ENCODE results near the gene DCHS2. TPM values are rescaled to one million over a fixed set of nuclear protein-coding genes. Genes with fewer than 3 reads are reported as not detected.

The DCHS2 gene
- polyA plus RNA-seq, 3 donors, result not detected

DNA sequence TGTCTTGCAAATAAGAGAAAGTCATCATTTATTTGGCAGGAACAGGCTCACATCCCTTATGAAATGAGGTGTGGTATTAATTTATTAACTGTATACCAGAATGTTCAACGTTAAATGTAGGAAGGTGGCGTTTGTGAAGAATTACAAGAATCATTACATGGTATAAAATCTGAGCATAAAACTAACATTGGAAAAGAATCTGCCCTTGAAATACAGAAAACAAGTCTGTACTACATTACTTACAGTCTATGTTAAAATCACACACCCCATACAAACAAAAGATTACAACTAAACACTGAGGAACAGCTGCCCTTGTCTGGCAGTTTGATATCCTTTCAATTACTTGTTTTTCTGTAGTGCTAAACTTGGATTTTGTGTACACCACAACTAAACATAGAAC is 131.1 kb downstream of the DCHS2 start:
- peaks cover 0 to 1% (median 0%) of the 10 kb centered on the region in 3 donors for H3K27me3 Mint-ChIP-seq (ENCODE audit: low read depth in 3 of 3)
- TF ChIP-seq, protein P1, sequence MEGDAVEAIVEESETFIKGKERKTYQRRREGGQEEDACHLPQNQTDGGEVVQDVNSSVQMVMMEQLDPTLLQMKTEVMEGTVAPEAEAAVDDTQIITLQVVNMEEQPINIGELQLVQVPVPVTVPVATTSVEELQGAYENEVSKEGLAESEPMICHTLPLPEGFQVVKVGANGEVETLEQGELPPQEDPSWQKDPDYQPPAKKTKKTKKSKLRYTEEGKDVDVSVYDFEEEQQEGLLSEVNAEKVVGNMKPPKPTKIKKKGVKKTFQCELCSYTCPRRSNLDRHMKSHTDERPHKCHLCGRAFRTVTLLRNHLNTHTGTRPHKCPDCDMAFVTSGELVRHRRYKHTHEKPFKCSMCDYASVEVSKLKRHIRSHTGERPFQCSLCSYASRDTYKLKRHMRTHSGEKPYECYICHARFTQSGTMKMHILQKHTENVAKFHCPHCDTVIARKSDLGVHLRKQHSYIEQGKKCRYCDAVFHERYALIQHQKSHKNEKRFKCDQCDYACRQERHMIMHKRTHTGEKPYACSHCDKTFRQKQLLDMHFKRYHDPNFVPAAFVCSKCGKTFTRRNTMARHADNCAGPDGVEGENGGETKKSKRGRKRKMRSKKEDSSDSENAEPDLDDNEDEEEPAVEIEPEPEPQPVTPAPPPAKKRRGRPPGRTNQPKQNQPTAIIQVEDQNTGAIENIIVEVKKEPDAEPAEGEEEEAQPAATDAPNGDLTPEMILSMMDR (IDR thresholded peaks at IDR 0.05), result no peak
- H3K4me1 Mint-ChIP-seq, result no peaks in the 10 kb centered on the region
- H3K27ac Mint-ChIP-seq, result no peak overlapping the region
- Histone ChIP-seq H3K4me1 (ENCODE audit: control insufficient read depth in 1 of 2, insufficient read depth in 2 of 2, low read length in 2 of 2) (no peaks in the 10 kb centered on the region), H3K36me3 (replicated peaks in 1 of 2; ENCODE audit: control insufficient read depth in 1 of 2, insufficient read depth in 2 of 2, low read length in 2 of 2) (no peaks in the 10 kb centered on the region), H3K4me2 (replicated peaks; ENCODE audit: extremely low read depth, low read length, poor library complexity, severe bottlenecking) (no peak overlapping the region), H3K4me3 (replicated peaks in 1 of 3; ENCODE audit: low read depth in 2 of 3, low read length in 3 of 3) (no peak overlapping the region), H4K20me1 (ENCODE audit: insufficient read depth, low read length) (no peaks in the 10 kb centered on the region), H3K79me2 (ENCODE audit: insufficient read depth, low read length) (no peaks in the 10 kb centered on the region), H3K9me3 (replicated peaks in 1 of 2; ENCODE audit: control insufficient read depth in 1 of 2, insufficient read depth in 1 of 2, low read length in 2 of 2) (no peaks in the 10 kb centered on the region), H3K27me3 (ENCODE audit: control insufficient read depth in 2 of 2, insufficient read depth in 2 of 2, low read length in 2 of 2) (no peaks in the 10 kb centered on the region), H3K27ac (ENCODE audit: low read depth in 1 of 2, low read length in 2 of 2) (no peak overlapping the region), H3K9ac (ENCODE audit: insufficient read depth, low read length, poor library complexity, severe bottlenecking) (no peak overlapping the region), H2AFZ (ENCODE audit: insufficient read depth, low read depth, low read length, poor library complexity, severe bottlenecking) (no peak overlapping the region)
- H3K9me3 Mint-ChIP-seq, result no peaks in the 10 kb centered on the region
- no peak overlapping the region for H3K4me3 Mint-ChIP-seq
- no CpG with 5 or more reads among the region's 2 CpGs for WGBS (ENCODE audit: insufficient coverage)
- intact Hi-C loops (cut with micrococcal nuclease), result no loop called here
- H3K36me3 Mint-ChIP-seq, result no peaks in the 10 kb centered on the region
- no peak for DNase-seq

DNA sequence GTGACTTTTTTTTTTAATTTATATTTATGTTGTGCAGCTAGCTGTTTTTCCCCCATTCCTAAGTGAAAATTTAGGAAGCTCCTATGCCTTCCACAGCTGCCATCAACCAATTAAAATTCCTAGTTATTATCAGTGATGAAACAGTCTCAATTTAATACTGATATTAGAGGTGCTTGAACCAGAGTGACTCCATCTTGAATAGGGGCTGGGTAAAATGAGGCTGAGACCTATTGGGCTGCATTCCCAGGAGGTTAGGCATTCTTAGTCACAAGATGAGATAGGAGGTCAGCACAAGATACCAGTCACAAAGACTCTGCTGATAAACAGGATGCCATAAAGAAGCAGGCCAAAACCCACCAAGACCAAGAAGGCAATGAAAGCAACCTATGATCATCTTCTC is 136.7 kb downstream of the DCHS2 start:
- intact Hi-C loops (cut with micrococcal nuclease), result no loop called here
- H3K4me1 Mint-ChIP-seq, result no peaks in the 10 kb centered on the region
- Histone ChIP-seq H3K4me1 (ENCODE audit: control insufficient read depth in 1 of 2, insufficient read depth in 2 of 2, low read length in 2 of 2) (no peaks in the 10 kb centered on the region), H3K27me3 (ENCODE audit: control insufficient read depth in 2 of 2, insufficient read depth in 2 of 2, low read length in 2 of 2) (no peaks in the 10 kb centered on the region), H3K36me3 (replicated peaks in 1 of 2; ENCODE audit: control insufficient read depth in 1 of 2, insufficient read depth in 2 of 2, low read length in 2 of 2) (no peaks in the 10 kb centered on the region), H2AFZ (ENCODE audit: insufficient read depth, low read depth, low read length, poor library complexity, severe bottlenecking) (no peak overlapping the region), H3K79me2 (ENCODE audit: insufficient read depth, low read length) (no peaks in the 10 kb centered on the region), H3K27ac (ENCODE audit: low read depth in 1 of 2, low read length in 2 of 2) (no peak overlapping the region), H3K9me3 (replicated peaks in 1 of 2; ENCODE audit: control insufficient read depth in 1 of 2, insufficient read depth in 1 of 2, low read length in 2 of 2) (no peaks in the 10 kb centered on the region), H3K9ac (ENCODE audit: insufficient read depth, low read length, poor library complexity, severe bottlenecking) (no peak overlapping the region), H3K4me3 (replicated peaks in 1 of 3; ENCODE audit: low read depth in 2 of 3, low read length in 3 of 3) (no peak overlapping the region), H4K20me1 (ENCODE audit: insufficient read depth, low read length) (no peaks in the 10 kb centered on the region), H3K4me2 (replicated peaks; ENCODE audit: extremely low read depth, low read length, poor library complexity, severe bottlenecking) (no peak overlapping the region)
- H3K27me3 Mint-ChIP-seq (ENCODE audit: low read depth in 3 of 3), result peaks cover 0 to 6% (median 1%) of the 10 kb centered on the region in 3 donors
- H3K36me3 Mint-ChIP-seq, result no peaks in the 10 kb centered on the region
- no peak for DNase-seq
- no peak overlapping the region for H3K27ac Mint-ChIP-seq
- no peaks in the 10 kb centered on the region for H3K9me3 Mint-ChIP-seq
- no peak overlapping the region for H3K4me3 Mint-ChIP-seq
- TF ChIP-seq, protein P1 (IDR thresholded peaks at IDR 0.05), result no peak

All from CD14-positive monocyte (primary cell).